ENCODE results near the gene PLA1A. TPM values are rescaled to one million over a fixed set of nuclear protein-coding genes. Genes with fewer than 3 reads are reported as not detected.
A peak's percentile ranks its signal among the peaks of the same experiment; 100 is the strongest.

Gene PLA1A
- total RNA-seq, 6 donors from 2014 or later = 1.0 to 27.8 (median 14.6) TPM

DNA sequence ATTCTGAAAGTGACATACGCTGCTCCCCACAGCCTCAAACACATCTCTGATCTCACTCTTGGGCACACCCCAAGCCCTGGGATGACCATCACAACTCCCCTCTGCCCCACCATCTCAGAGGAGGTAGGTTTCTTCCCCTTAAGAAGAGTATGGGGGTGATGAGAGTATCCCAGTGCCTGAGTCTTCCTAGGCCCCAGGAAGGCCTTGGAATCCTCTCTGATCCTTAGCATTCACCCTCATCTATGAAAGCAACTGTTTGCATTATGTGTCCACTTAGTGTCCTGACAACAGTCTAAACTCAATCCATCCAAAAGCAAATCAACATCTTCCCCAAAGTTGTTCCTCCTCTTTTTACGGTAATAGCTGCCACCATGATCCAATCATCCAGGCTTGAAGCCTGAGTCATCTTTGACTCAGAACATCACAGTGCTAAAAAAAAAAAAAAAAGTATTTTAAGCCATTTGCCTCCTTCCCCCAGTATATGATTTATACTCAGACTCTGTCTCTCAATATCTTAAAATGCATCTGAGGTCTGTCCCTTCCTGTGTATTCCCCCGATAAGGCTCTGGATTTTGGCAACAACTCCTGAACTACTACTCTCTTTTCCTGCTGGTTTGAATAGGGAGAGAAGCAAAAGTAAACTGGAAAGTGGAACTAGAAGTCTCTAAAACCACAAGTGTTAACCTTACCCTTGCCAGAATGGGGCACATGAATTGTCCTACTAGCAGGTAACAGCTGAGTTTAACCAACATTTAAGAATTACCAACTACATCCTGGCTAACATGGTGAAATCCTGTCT is 40.2 kb downstream of the PLA1A start:
- H3K4me3 ChIP-seq = no peak overlapping the region
- no peaks in the 10 kb centered on the region for H3K9me3 ChIP-seq
- TF ChIP-seq EP300 (IDR thresholded peaks at IDR 0.05) (peak in 2 of 4 donors; percentile 75 to 85), CTCF (IDR thresholded peaks at IDR 0.05) (no peak), POLR2AphosphoS5 (IDR thresholded peaks at IDR 0.05) (peak; percentile 23 to 79), POLR2A (IDR thresholded peaks at IDR 0.05) (peak in 1 of 4 donors; percentile 32)
- H3K4me1 ChIP-seq = peaks cover 20 to 34% (median 26%) of the 10 kb centered on the region in 4 donors
- 48 to 49% methylated on average over 3 of the region's 3 CpGs for WGBS, 2 donors
- H3K36me3 ChIP-seq = no peaks in the 10 kb centered on the region
- ATAC-seq (ENCODE audit: low FRiP score in 2 of 2) (peak; percentile 68 to 82), DNase-seq (no peak)
- peak overlapping the region; percentile 79 to 93 (median 85) for H3K27ac ChIP-seq
- H3K27me3 ChIP-seq = no peaks in the 10 kb centered on the region

- no peaks in the 10 kb centered on the region for H3K9me3 ChIP-seq
- H3K4me1 ChIP-seq = peaks cover 20 to 34% (median 26%) of the 10 kb centered on the region in 4 donors
- no peak for TF ChIP-seq POLR2AphosphoS5 (IDR thresholded peaks at IDR 0.05)
- peak overlapping the region; percentile 79 to 93 (median 85) for H3K27ac ChIP-seq
- DNase-seq = no peak
- 82 to 90% methylated on average over 2 of the region's 2 CpGs for WGBS, 2 donors
- no peak for ATAC-seq (ENCODE audit: low FRiP score in 2 of 2)
- H3K36me3 ChIP-seq = no peaks in the 10 kb centered on the region
- no peaks in the 10 kb centered on the region for H3K27me3 ChIP-seq
- H3K4me3 ChIP-seq = no peak overlapping the region
Observed at GRCh38 chr3:119639494-119640350, 42.0 kb downstream of the PLA1A start.

DNA sequence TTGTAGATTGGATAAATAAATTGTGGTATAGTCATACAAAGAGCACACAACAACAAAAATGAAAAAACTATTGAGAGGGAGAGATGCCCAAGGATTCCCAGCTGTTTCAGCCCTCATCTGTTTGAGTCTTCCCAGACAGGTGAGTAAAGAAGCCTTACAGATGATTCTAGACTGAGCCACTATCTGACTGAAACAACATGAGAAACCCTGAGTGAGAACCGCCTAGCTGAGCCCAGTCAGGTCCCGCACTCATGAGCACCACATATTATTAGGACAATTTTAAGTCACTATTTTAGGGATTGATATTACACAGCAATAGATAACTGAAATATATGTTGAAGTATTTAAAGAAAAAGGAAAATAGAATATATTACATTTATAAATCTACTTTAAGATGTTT is 43.7 kb downstream of the PLA1A start:
- Histone ChIP-seq H3K4me1 (peaks cover 9 to 25% (median 20%) of the 10 kb centered on the region in 4 donors), H3K9me3 (no peaks in the 10 kb centered on the region), H3K27me3 (no peaks in the 10 kb centered on the region), H3K4me3 (no peak overlapping the region), H3K36me3 (no peaks in the 10 kb centered on the region), H3K27ac (no peak overlapping the region)
- no peak for DNase-seq
- WGBS, 2 donors = 96 to 97% methylated on average over 2 of the region's 2 CpGs
- no peak for ATAC-seq (ENCODE audit: low FRiP score in 2 of 2)
- TF ChIP-seq EP300 (IDR thresholded peaks at IDR 0.05) (no peak), CTCF (IDR thresholded peaks at IDR 0.05) (no peak), POLR2AphosphoS5 (IDR thresholded peaks at IDR 0.05) (no peak), POLR2A (IDR thresholded peaks at IDR 0.05) (no peak)

GRCh38 chr3:119642746-119643473 is 45.2 kb downstream of the PLA1A start:
- 69 to 87% methylated on average over 5 of the region's 5 CpGs for WGBS, 2 donors
- ATAC-seq (ENCODE audit: low FRiP score in 2 of 2) (no peak), DNase-seq (no peak)
- TF ChIP-seq CTCF (IDR thresholded peaks at IDR 0.05) (no peak), EP300 (IDR thresholded peaks at IDR 0.05) (no peak), POLR2AphosphoS5 (IDR thresholded peaks at IDR 0.05) (no peak), POLR2A (IDR thresholded peaks at IDR 0.05) (no peak)
- no peaks in the 10 kb centered on the region for H3K9me3 ChIP-seq
- peaks cover 2 to 21% (median 16%) of the 10 kb centered on the region in 4 donors for H3K4me1 ChIP-seq
- no peaks in the 10 kb centered on the region for H3K36me3 ChIP-seq
- H3K27me3 ChIP-seq = no peaks in the 10 kb centered on the region
- H3K4me3 ChIP-seq = no peak overlapping the region
- H3K27ac ChIP-seq = peak overlapping the region in 1 of 4 donors; percentile 3

Measured in upper lobe of left lung (tissue), 6 donors.